K562 (cell line): Measurements from ENCODE around the gene MYH7.

Experiments used
- FOSL1 ChIP-seq: fragments of 200-800 bp; sonication (Bioruptor generic); conservative IDR thresholded peaks from 2 replicates; pipeline ENCODE4 v1.6.1; 2016; ENCODE audit warnings: missing genetic modification characterization, missing compliant biosample characterization
- HMG20A ChIP-seq: fragments of 450-650 bp; formaldehyde crosslinking; conservative IDR thresholded peaks from 2 replicates; pipeline ENCODE4 v1.4.0; 2020; ENCODE audit warnings: mild to moderate bottlenecking, mixed read lengths
- SMARCA5 ChIP-seq: fragments of 450-650 bp; IDR thresholded peaks from 2 replicates; pipeline ENCODE4 v1.6.1; 2016
- TARDBP ChIP-seq: fragments of 450-650 bp; IDR thresholded peaks from 2 replicates; pipeline ENCODE4 v1.6.1; 2016
- TF ChIP-seq, protein P1 (sequence below): sonication (generic); formaldehyde crosslinking; IDR thresholded peaks from 2 replicates; pipeline ENCODE4 v1.8.1; 2023; ENCODE audit warnings: mild to moderate bottlenecking, missing genetic modification reagents
- TF ChIP-seq, protein P2 (sequence below): fragments of 450-650 bp; formaldehyde crosslinking; IDR thresholded peaks from 2 replicates; pipeline ENCODE4 v1.4.0; 2022; ENCODE audit warnings: missing genetic modification characterization

DNA sequence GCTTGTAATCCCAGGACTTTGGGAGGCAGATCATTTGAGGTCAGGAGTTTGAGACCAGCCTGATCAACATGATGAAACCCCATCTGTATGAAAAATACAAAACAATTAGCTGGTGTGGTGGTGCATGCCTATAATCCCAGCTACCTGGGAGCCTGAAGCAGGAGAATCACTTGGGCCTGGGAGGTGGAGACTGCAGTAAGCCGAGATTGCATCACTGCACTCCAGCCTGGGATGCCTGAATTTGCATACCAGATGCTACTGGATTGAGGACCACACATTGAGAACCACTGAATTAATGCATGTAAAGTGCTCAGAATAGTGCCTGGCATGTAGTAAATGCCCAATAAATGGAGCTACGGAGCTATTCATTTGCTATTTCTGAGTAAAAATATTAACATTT, 14.9 kb upstream of the MYH7 start:
- TF ChIP-seq, protein P1, sequence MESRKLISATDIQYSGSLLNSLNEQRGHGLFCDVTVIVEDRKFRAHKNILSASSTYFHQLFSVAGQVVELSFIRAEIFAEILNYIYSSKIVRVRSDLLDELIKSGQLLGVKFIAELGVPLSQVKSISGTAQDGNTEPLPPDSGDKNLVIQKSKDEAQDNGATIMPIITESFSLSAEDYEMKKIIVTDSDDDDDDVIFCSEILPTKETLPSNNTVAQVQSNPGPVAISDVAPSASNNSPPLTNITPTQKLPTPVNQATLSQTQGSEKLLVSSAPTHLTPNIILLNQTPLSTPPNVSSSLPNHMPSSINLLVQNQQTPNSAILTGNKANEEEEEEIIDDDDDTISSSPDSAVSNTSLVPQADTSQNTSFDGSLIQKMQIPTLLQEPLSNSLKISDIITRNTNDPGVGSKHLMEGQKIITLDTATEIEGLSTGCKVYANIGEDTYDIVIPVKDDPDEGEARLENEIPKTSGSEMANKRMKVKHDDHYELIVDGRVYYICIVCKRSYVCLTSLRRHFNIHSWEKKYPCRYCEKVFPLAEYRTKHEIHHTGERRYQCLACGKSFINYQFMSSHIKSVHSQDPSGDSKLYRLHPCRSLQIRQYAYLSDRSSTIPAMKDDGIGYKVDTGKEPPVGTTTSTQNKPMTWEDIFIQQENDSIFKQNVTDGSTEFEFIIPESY (CRISPR knock-in tag) = no peak
- TF ChIP-seq HMG20A (no peak), TARDBP (no peak), SMARCA5 (no peak), FOSL1 (tag) (no peak)
- TF ChIP-seq, protein P2, sequence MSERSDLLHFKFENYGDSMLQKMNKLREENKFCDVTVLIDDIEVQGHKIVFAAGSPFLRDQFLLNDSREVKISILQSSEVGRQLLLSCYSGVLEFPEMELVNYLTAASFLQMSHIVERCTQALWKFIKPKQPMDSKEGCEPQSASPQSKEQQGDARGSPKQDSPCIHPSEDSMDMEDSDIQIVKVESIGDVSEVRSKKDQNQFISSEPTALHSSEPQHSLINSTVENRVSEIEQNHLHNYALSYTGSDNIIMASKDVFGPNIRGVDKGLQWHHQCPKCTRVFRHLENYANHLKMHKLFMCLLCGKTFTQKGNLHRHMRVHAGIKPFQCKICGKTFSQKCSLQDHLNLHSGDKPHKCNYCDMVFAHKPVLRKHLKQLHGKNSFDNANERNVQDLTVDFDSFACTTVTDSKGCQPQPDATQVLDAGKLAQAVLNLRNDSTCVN (CRISPR knock-in tag) = no peak
